NCI-H187 treated with DMSO at 0.1 percent for 48 hours (cell line): Measurements from ENCODE around the gene CYBA.

Source experiments
- DNase-seq: peaks from one replicate; lab custom pipeline; 2025; lab: John Stamatoyannopoulos, UW

Gene CYBA

DNA sequence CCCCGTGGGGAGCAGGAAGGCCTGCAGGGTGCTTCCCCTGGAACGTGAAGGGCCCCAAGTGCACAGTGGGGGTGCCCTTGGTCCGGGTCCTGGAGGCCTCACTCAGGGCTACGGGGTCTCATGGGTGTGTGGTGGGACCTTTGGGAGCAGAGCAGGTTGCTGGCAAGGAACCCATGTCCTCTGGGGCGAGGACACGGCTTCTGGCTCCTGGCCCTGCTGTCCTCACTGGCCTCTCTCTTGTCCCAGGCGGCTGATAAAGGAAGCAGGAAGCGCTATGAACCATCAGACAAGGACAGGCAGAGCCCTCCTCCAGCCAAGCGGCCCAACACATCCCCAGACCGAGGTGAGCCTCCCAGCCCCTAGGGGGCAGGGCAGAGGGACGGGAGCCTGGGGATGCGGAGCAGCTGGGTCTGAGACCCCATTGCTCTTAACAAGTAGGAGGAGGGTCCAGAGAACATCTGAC lies 22.3 kb downstream of the CYBA start:
- DNase-seq = no peak

DNA sequence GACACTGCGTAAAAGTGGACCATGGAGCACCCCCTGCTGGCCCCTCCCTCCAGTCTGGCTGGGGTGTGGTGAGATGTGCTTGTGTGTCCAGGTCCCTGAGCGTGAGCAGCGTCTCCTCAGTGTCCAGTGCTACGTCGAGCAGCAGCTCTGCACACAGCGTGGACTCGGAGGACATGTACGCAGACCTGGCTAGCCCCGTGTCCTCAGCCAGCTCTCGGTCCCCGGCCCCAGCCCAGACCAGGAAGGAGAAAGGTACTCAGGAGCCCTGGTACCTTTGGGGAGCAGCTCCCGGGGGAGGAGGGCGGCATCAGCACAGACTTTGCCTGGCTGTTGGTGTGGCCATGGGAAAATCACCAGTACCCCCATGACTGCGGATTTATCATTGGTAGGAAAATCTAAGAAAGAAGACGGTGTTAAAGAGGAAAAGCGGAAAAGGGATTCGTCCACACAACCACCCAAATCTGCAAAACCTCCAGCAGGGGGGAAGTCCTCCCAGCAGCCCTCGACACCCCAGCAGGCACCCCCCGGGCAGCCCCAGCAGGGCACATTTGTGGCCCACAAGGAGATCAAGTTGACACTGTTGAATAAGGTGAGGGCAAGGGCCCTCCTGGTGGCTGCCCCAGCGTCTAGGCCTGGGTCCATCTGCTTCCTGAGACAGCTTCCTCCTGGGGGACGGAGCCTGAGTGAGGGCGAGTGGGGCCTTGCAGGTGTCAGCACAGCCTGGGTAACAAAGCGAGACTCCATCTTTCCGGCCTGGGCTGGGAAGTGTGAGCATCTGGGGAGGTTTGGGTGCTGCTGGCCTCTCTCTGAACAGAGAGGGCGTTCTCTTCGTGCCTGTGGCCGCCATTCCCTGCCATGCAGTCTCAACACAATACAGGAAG lies 23.1 kb downstream of the CYBA start:
- no peak for DNase-seq

DNA sequence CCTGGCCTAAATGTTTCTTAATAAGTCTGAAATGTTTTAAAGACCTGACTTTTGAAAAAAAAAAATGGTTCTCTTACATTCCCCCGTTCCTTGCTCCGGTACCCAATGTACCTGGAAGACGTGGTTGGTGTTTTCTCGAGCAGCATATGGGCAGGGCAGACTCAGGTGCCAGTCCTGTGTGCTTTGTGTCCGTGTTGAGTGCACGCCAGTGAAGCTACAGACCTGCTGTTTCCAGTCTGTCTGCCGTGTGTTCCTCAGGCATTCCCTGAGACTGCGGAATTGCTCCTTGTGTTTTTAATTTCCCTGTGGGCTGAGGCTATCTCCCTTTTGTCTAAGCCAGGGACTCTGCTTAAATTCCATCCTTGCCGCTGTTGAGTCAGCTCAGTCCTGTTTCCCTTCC lies 24.2 kb downstream of the CYBA start:
- no peak for DNase-seq

DNA sequence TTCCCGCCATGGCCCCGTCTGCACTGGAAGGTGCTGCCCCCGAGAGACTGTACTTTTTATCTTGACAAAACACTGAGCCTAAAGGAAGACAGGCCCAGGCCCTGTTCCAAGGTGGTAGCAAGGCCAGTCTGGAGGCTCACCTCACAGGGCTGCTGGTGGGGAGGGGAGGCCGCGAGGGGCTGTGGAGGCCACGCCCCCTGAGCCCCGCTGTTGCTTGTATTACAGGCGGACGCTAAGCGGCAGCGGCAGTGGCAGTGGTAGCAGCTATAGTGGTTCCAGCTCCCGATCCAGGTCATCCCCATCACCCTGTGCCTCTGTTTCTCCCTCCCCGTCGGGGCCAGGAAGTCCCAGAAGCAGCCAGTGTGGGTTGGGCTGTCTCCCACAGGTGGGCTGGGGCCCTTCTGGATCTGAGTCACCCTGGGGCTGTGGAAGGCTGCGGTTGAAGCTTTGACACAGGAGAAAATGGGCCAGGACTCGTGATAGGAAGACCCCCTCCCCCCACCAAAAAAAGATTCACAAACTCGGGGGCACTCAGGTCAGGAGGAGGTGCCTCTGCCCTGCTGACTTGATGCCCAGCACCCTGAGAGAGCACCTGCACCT lies 25.8 kb downstream of the CYBA start:
- no peak for DNase-seq

DNA sequence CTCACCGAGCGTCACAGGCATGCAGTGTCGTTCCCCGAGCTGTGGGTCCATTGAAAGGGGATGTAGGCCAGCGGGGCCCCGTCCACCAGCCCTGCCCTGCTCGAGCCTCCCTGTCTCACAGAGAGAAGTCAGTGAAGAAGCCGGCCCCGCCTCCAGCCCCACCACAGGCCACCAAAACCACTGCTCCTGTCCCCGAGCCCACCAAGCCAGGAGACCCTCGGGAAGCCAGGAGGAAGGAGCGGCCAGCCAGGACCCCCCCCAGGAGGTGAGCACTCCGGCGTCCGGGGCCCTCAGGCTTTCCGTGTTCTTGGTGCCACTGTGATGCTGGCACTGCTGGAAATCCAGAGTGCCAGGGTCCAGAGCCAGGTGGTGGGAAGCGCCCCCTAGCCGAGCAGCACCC lies 26.4 kb downstream of the CYBA start:
- DNase-seq = no peak

DNA sequence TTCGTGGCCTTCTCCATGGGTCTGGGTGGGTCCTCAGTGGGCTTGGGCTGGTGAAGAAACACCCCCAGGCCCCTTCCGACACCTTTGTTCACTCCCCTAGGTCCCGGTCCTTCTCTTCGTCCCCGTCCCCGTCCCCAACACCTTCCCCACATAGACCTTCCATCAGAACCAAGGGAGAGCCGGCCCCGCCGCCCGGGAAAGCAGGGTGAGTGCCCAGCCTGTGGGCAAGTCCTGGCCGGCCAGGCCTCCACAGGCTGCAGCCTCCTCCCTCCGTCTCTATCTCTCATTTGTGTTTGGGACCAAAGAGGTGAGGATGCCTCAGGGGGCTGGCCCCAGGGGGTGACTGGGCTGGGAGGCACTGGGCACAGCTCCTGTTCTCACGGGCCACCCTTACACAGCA lies 27.0 kb downstream of the CYBA start:
- no peak for DNase-seq

DNA sequence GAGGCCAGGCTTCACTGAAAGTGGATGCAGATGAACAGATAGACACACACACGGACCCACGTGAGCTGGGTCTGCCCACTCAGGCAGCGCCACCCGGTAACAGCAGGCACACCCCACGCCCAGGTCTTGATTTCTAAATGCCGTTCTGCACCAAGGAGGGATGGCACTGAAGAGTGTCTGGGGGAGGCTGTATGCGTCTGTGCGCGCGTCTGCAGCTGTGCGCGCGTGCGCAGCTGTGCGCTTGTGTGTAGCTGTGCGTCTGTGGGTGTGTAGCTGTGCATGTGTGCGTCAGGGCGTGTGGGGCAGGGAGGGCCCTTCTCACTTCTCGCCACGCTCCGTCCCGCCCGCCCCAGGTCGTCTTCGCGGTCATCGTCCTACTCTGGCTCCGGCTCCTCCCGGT lies 28.0 kb downstream of the CYBA start:
- DNase-seq = no peak

DNA sequence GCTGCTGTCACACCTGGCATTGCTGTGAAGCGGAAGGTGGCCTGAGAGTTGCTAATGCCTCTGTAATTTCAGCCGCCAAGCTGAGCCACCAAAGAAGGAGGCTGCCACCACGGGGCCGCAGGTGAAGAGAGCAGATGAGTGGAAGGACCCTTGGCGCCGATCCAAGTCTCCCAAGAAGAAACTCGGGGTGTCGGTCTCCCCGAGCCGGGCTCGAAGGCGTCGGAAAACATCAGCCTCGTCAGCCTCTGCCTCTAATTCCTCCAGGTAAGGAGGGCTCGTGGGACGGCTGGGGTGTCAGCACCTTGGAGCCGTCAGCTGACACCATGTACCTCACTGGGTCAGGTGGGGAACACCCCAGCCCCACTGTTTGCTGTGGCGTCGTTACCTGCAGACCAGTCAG lies 28.7 kb downstream of the CYBA start:
- no peak for DNase-seq

DNA sequence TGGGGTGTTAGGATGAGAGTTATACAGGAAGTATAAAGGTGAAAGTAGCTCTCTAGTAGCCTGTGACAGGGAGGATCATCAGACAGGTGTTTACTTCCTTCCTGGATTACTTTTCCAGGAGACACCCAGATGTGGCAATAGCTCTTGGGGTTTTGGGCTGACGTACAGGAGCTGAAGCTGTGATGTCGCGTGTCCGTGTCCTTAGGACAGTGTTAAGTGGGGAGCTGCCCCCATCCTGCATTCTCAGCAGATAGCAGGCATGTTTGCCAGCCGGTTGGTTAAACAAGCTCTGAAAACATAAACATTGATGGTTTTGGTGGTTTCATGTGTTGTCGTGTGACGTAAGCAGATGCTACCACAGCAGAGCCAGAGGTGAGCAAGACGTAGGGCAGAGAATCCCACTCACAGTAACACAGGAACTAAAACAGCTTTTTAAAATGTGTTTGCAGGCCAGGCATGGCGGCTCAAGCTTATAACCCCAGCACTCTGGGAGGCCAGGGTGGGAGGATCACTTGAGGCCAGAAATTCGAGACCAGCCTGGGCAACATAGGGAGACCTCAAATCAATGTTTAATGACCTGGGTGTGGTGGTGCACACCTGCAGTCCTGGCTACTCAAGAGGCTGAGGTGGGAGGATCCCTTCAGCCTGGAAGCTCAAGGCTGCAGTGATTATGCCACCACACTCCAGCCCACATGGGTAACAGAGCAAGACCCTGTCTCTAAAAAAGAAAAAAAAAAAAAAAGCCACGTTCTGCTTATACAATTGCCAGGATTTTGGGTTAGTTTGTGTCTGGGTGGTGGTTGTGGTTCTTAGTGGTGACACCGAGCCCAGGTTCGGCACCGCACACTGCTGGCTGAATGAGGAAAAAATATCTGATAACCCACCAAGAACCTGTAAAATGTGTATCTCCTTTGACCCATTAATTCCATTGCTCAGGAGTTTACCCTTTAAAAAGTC lies 30.7 kb downstream of the CYBA start:
- DNase-seq = no peak

DNA sequence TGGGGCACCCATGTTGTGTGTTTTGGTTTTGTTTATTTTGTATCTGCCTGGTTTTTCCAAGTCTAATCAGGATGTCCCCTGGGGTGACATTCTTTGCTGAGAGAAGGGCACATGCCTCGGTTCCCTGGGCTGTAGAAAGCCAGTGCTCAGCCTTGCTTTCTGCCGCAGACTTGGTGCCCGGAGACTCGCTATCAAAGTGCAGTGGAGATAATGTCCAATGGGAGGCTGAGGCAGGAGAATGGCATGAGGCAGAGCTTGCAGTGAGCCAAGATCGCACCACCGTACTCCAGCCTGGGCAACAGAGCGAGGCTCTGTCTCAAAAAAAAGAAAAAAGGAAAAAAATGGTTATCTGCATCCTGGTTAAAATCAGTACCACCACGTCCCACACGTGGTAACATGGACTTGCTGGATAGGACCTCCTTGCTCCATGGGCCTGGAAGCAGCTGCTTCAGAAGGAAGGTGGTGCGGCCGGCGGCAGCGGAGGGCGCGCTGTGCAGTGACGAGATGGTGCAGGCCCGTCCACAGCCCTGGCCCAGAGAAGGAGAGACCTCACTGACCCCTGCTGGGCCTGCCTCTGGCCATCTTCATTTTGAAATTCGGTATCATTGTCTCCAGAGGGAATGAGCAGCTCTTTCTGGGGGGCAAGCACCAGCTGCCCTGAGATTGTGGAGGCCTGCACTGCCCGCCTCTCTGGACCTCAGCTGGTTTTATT lies 31.7 kb downstream of the CYBA start:
- no peak for DNase-seq

DNA sequence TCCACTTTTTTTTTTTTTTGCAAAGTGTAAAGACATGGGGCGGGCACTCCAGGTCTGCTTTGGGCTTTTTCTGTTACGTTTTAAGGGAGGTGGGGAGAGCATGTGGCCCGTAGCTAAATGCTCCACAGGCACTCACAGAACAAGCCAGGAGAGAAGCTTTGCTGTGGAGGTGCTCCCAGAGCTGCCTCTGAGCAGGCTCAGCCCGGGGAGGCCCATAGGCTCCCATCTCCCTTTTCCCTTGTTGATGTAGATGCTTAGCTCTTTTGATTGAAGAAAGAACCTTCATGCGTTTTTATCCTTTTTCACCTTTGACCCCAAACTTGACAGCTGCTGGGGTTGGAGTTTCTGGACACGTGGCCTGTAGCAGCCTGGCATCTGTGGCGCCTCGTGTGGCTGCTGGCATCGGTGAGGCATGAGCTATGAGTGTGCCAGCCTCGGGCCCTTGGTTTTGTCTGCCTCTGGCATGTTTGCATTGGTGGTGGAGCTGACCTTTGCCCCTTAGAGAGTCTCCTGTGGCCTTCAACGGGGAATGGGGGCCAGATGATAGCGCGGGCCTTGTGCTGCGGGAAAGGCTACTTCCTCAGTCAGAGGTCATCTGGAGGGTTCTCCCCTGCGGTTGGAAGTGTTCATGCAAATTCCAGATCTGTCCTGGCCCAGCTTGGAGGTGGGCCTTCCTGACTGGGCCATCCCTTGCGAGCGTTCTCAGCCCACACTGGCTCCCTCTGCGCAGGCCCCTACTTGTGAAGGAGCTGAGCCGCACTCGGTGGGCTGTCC lies 32.5 kb downstream of the CYBA start:
- DNase-seq = no peak

DNA sequence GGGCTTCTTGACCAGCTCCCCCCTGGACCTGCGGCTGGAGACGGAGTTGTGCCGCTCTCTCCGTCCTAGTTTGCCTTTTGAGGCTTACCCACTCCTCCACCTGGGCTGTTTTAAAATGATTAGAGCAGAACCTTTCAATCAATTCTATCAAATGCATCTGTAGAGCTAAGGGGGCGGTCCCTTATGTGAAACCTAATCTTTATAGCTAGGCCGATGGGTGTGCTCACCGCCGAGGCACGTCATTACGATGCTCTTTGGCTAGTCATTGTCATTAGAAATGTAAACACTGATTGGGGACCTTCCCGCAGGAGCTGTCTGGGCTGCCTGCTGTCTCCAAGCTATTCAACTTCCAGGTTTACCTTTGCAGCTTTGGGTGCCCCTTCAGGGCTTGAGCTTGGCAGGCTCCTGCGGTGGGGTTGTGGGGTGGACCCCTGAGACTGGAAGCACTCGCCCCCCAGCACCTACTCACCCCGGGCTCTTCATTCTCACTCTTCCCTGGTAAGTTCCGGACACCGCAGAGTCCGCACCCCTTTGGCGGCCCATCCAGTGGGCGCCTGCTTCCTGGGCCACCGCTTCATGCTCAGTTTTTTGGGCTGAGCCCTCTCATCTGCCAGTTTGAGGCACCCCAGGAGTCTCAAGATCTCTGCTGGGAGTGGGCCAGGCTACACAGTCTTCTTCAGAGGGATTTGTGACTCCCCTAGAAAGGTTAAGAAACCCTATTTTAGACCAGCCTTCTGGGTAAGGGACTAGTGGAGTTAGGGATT lies 33.4 kb downstream of the CYBA start:
- DNase-seq = peak; percentile 31

DNA sequence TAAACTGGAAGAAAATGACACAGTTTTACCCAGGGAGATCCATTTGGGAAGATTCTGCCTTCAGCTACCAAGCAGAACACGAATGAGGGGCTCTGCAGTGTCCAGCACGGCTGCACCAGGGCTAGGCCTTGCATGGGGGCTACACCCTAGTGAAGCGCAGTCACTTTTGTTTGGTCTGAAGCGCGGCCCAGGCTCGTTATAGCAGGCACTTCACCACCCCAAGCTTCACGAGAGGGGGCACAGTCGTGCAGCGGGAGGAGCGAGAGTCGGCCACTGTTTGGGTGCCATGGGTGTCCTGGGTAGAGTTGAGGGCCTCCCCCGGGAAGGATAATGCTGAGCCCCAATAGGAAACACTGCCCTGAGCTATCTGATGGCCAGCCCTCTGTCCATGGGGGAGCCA lies 34.1 kb downstream of the CYBA start:
- DNase-seq = no peak

DNA sequence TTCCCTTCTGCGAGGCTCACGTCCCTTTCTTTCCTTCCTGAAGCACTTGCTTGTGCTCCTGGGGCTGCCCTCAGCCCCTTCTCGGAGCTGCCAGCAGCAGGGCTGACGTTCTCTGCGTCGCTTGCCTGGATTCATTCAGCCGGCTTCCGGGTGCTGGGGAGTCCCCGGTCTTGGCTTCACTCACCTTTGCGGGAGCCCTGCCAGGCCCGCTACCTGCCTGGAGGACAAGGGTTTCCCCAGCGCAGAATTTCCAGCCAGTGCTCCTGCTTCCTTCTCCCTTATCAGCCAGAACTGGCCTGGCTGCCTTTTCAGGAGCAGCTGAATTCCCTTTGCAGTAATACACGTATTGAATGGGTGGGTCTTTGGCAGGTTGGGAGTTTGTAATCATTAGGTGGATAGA lies 34.5 kb downstream of the CYBA start:
- no peak for DNase-seq

DNA sequence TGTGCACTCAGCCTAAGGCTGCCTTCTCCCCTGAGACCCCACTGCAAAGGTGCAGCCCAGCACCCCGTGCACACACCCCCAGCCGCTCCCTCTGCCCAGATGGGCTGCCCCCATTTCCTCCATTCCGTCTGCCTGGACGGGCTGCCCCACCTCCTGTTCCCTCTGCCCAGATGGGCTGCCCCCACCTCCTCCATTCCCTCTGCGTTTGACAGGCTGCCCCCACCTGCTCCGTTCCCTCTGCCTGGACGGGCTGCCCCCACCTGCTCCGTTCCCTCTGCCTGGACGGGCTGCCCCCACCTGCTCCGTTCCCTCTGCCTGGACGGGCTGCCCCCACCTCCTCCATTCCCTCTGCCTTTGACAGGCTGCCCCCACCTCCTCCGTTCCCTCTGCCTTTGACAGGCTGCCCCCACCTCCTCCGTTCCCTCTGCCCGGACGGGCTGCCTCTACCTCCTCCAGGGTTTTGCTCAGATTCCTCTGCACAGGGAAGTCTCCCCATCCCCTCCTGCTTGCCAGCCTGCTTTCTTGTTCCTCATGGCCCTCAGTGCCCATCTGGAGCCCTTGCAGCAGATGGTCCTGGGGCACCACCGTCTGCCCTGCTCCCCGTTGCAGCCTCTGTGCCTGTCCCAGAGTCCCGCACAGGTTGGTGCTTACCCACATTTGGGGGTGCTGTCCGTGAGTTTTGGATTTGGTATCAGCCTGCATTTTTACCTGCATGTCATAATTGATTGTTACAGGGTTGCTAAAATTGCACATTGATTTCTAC lies 35.9 kb downstream of the CYBA start:
- DNase-seq = no peak

DNA sequence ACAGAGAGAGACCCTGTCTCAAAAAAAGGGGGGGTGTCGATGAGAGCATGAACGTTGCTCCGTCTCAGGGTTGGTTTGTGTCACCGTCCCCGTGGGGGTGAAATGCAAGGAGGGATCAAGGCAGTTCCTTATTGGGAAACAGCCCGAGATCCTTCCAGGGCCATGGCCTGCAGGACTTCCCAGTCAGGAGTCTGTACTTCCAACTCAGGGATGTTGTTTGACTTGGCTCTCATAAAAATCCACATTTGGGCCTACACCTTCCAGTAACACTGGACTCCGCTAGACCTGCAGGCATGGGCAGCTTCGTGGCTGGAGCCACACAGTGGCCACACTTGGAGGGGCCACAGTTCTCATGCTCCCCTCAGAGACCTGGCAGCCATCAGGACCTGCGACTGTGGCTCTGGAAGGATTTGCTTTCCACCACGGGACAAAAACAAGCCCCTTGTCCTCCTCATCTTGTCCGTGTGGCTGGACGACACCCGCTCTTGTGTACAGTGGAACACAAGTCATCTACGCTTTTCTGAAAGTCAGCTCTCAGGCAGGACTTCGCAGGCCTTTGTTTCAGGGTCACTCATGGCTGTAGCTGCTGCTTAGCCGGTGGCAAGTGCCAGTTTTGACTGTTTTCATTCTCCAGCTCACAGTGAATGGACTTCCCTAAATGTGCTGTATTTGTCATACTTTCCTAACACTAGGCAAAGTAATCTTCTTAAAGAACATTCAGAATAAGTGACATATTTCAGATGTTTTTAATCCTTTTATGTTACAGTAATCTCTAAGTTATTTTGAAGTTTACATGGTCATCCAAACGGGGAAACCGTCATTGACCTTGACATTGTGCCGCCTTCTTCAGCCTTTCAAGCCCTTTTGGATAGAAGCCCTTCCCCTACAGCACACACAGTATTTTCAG lies 36.7 kb downstream of the CYBA start:
- no peak for DNase-seq

DNA sequence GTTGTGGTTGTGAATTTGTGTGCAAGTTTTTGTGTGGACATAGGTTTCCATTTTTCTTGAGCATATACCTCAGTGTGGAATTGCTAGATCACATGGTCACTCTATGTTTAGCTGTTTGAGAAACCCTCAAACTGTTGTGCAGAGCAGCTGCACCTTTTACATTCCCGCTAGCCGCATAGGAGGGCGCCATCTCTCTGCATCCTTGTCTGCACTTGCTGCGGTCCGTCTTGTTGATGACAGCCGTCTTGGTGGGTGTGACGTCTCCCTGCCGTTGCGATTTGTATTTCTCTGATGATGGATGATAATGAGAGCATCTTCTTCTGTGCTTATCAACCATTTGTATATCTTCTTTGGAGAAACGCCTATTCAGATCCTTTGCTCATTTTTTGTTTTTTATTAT lies 37.6 kb downstream of the CYBA start:
- no peak for DNase-seq
